ENCODE results near the gene TNFSF13B.
"Not testable (repeated sequence)": the region's sequence is repeated elsewhere in the genome, so short reads cannot be mapped to it uniquely, and the experiment has no call there.

TNFSF13B gene

GRCh38 chr13:108283110-108283509, 13.6 kb downstream of the TNFSF13B start:
- DNase-seq = no peak

GRCh38 chr13:108288741-108289140, 19.2 kb downstream of the TNFSF13B start:
- DNase-seq = no peak

- DNase-seq = no peak
Observed at GRCh38 chr13:108289819-108290218, 20.3 kb downstream of the TNFSF13B start.

GRCh38 chr13:108297114-108297513, 27.6 kb downstream of the TNFSF13B start:
- DNase-seq = no peak

GRCh38 chr13:108302279-108302678, 32.8 kb downstream of the TNFSF13B start:
- DNase-seq = no peak

- no peak for DNase-seq
Observed at GRCh38 chr13:108304170-108305016, 34.9 kb downstream of the TNFSF13B start.

GRCh38 chr13:108305655-108306054, 36.1 kb downstream of the TNFSF13B start:
- no peak for DNase-seq

- DNase-seq = no peak
Observed at GRCh38 chr13:108306860-108307259, 37.3 kb downstream of the TNFSF13B start.

GRCh38 chr13:108311596-108311995, 42.1 kb downstream of the TNFSF13B start:
- DNase-seq = not testable (repeated sequence)

- DNase-seq = no peak
Observed at GRCh38 chr13:108313382-108313781, 43.9 kb downstream of the TNFSF13B start.

GRCh38 chr13:108315273-108315672, 45.8 kb downstream of the TNFSF13B start:
- DNase-seq = no peak

GRCh38 chr13:108315991-108316390, 46.5 kb downstream of the TNFSF13B start:
- DNase-seq = no peak

- DNase-seq = no peak
Observed at GRCh38 chr13:108316413-108316812, 46.9 kb downstream of the TNFSF13B start.

- DNase-seq = peak in 1 of 2 experiments; percentile 57
Observed at GRCh38 chr13:108322206-108322824, 52.8 kb downstream of the TNFSF13B start.

- DNase-seq = no peak
Observed at GRCh38 chr13:108323031-108323430, 53.5 kb downstream of the TNFSF13B start.

- no peak for DNase-seq
Observed at GRCh38 chr13:108325863-108326262, 56.3 kb downstream of the TNFSF13B start.

GRCh38 chr13:108326309-108326708, 56.8 kb downstream of the TNFSF13B start:
- DNase-seq = no peak

GRCh38 chr13:108328848-108329247, 59.3 kb downstream of the TNFSF13B start:
- DNase-seq = no peak

- DNase-seq = no peak
Observed at GRCh38 chr13:108332791-108333190, 63.3 kb downstream of the TNFSF13B start.

- peak; percentile 31 to 66 for DNase-seq
Observed at GRCh38 chr13:108342369-108343289, 73.1 kb downstream of the TNFSF13B start.

GRCh38 chr13:108345016-108345415, 75.5 kb downstream of the TNFSF13B start:
- DNase-seq = peak in 1 of 2 experiments; percentile 6

GRCh38 chr13:108346376-108346775, 76.9 kb downstream of the TNFSF13B start:
- no peak for DNase-seq

- DNase-seq = no peak
Observed at GRCh38 chr13:108349269-108349668, 79.8 kb downstream of the TNFSF13B start.
